Gastroesophageal sphincter (tissue), 4 donors: ENCODE data around the gene NUDT2. TPM values are rescaled to one million over a fixed set of nuclear protein-coding genes. Genes with fewer than 3 reads are reported as not detected.
A peak's percentile ranks its signal among the peaks of the same experiment; 100 is the strongest.

Experiments
- ATAC-seq: fragments of 150-250 bp; one replicate; pipeline ENCODE4 v1.9.1; 2016; ENCODE audit warnings: mild to moderate bottlenecking, moderate library complexity
- H3K27ac ChIP-seq, 4 donors: fragments of 200-600 bp; sonication (generic) in 3 of 4; 1 replicate in 3 of 4; 2 replicates in 1 of 4; pipeline ENCODE4 v1.5.1; 2016 to 2019
- H3K27me3 ChIP-seq: fragments of 200-600 bp; sonication (generic); one replicate; pipeline ENCODE4 v1.5.1; 2019
- H3K36me3 ChIP-seq, 2 donors: fragments of 200-600 bp; sonication (generic); one replicate each; pipeline ENCODE4 v1.5.1; 2019; ENCODE audit warnings: control low read depth in 1 of 2
- H3K4me1 ChIP-seq, 3 donors: fragments of 200-600 bp; sonication (generic); 1 replicate in 2 of 3; 2 replicates in 1 of 3; pipeline ENCODE4 v1.5.1; 2016 to 2019; ENCODE audit warnings: control low read depth in 2 of 3
- H3K4me3 ChIP-seq, 2 donors: fragments of 200-600 bp; sonication (generic); one replicate each; pipeline ENCODE4 v1.5.1; 2019; ENCODE audit warnings: mild to moderate bottlenecking in 1 of 2, moderate library complexity in 1 of 2
- H3K9me3 ChIP-seq, 3 donors: fragments of 200-600 bp; sonication (generic); one replicate each; pipeline ENCODE4 v1.5.1; 2017 to 2019; ENCODE audit warnings: control low read depth in 2 of 3
- CTCF ChIP-seq, 4 experiments: fragments of 200-600 bp in 2 of 4; fragments of 450-650 bp in 2 of 4; sonication (generic) in 1 of 4; IDR thresholded peaks; one replicate each; pipeline ENCODE4 v1.5.1; 2017 to 2019; ENCODE audit warnings: antibody characterized with exemption in 4 of 4, mild to moderate bottlenecking in 2 of 4, moderate library complexity in 2 of 4
- EP300 ChIP-seq: sonication (generic); formaldehyde crosslinking; IDR thresholded peaks from one replicate; pipeline ENCODE4 v1.6.1; 2017; ENCODE audit warnings: antibody characterized with exemption, mild to moderate bottlenecking
- POLR2A ChIP-seq, 2 donors: fragments of 450-650 bp; IDR thresholded peaks; one replicate each; pipeline ENCODE4 v1.6.1; 2017; ENCODE audit warnings: antibody characterized with exemption in 2 of 2, mild to moderate bottlenecking in 2 of 2, moderate library complexity in 1 of 2
- POLR2AphosphoS5 ChIP-seq: sonication (generic); formaldehyde crosslinking; IDR thresholded peaks from one replicate; pipeline ENCODE4 v1.6.1; 2017; ENCODE audit warnings: antibody characterized with exemption
- WGBS, 2 donors: methylation state at CpG; one replicate each; pipeline ENCODE4 v1.1.5; 2018; ENCODE audit warnings: low coverage in 1 of 2; 5-methylcytosine and 5-hydroxymethylcytosine counted together
- total RNA-seq, 4 donors: library from RNA; depleted of rRNA; stranded (reverse); fragments of >200 nt; gene quantifications; one replicate each; pipeline ENCODE4 v1.1.0, GENCODE V29; 2016

The NUDT2 gene
- total RNA-seq, 4 donors from 2014 or later = 14.4 to 40.9 (median 26.0) TPM

- H3K4me3 ChIP-seq = peak overlapping the region; percentile 53 to 86
- H3K36me3 ChIP-seq = peaks cover 0 to 4% of the 10 kb centered on the region in 2 donors
- H3K4me1 ChIP-seq = peaks cover 0 to 74% (median 27%) of the 10 kb centered on the region in 3 donors
- H3K27me3 ChIP-seq = no peaks in the 10 kb centered on the region
- 7% methylated on average over 14 of the region's 21 CpGs; no CpG with 5 or more reads in 1 of the 2 donors for WGBS, 2 donors
- H3K27ac ChIP-seq = peak overlapping the region in 3 of 4 donors; percentile 76 to 88 (median 86)
- H3K9me3 ChIP-seq = no peaks in the 10 kb centered on the region
- no peak for ATAC-seq
- no peak for TF ChIP-seq POLR2A (IDR thresholded peaks at IDR 0.05)
- peak in 1 of 4 experiments; percentile 6 for TF ChIP-seq CTCF (IDR thresholded peaks at IDR 0.05)
Observed at GRCh38 chr9:34377404-34377746, 48.0 kb downstream of the NUDT2 start.

- no peak for TF ChIP-seq POLR2A (IDR thresholded peaks at IDR 0.05)
- no peak for TF ChIP-seq POLR2AphosphoS5
- TF ChIP-seq CTCF (IDR thresholded peaks at IDR 0.05) = no peak
- TF ChIP-seq EP300 = no peak
- Histone ChIP-seq H3K9me3 (no peaks in the 10 kb centered on the region), H3K27me3 (no peaks in the 10 kb centered on the region), H3K4me3 (no peak overlapping the region), H3K27ac (peak overlapping the region in 3 of 4 donors; percentile 25 to 34 (median 26)), H3K36me3 (no peaks in the 10 kb centered on the region), H3K4me1 (peaks cover 0 to 74% (median 27%) of the 10 kb centered on the region in 3 donors)
- no peak for ATAC-seq
- 84 to 87% methylated on average over 2 to 3 of the region's 3 CpGs for WGBS, 2 donors
Observed at GRCh38 chr9:34378376-34379060, 49.1 kb downstream of the NUDT2 start.

GRCh38 chr9:34379334-34380033 is 50.1 kb downstream of the NUDT2 start:
- Histone ChIP-seq H3K27ac (peak overlapping the region in 3 of 4 donors; percentile 74 to 88 (median 79)), H3K4me3 (peak overlapping the region in 1 of 2 donors; percentile 65), H3K9me3 (no peaks in the 10 kb centered on the region), H3K27me3 (no peaks in the 10 kb centered on the region), H3K36me3 (no peaks in the 10 kb centered on the region), H3K4me1 (peaks cover 0 to 64% (median 27%) of the 10 kb centered on the region in 3 donors)
- WGBS, 2 donors = 8 to 11% methylated on average over 11 to 15 of the region's 35 CpGs
- peak in 3 of 4 experiments; percentile 97 to 99 (median 97) for TF ChIP-seq CTCF (IDR thresholded peaks at IDR 0.05)
- TF ChIP-seq EP300 = no peak
- TF ChIP-seq POLR2AphosphoS5 = peak; percentile 28
- no peak for TF ChIP-seq POLR2A (IDR thresholded peaks at IDR 0.05)
- ATAC-seq = peak; percentile 52

- peak overlapping the region in 3 of 4 donors; percentile 74 to 88 (median 79) for H3K27ac ChIP-seq
- no peaks in the 10 kb centered on the region for H3K9me3 ChIP-seq
- H3K36me3 ChIP-seq = no peaks in the 10 kb centered on the region
- H3K4me3 ChIP-seq = peak overlapping the region in 1 of 2 donors; percentile 65
- TF ChIP-seq CTCF (IDR thresholded peaks at IDR 0.05) (no peak), POLR2A (IDR thresholded peaks at IDR 0.05) (no peak)
- no peak for ATAC-seq
- H3K27me3 ChIP-seq = no peaks in the 10 kb centered on the region
- peaks cover 0 to 58% (median 27%) of the 10 kb centered on the region in 3 donors for H3K4me1 ChIP-seq
- WGBS, 2 donors = 75% methylated on average over 4 of the region's 24 CpGs; no CpG with 5 or more reads in 1 of the 2 donors
Observed at GRCh38 chr9:34380034-34380510, 50.7 kb downstream of the NUDT2 start.
